Measurements from ENCODE around the gene KCNJ4. TPM values are rescaled to one million over a fixed set of nuclear protein-coding genes. Genes with fewer than 3 reads are reported as not detected.
"Not testable (repeated sequence)": the region's sequence is repeated elsewhere in the genome, so short reads cannot be mapped to it uniquely, and the experiment has no call there.

Gene KCNJ4
- total RNA-seq, 6 experiments from 2014 or later = not detected

DNA sequence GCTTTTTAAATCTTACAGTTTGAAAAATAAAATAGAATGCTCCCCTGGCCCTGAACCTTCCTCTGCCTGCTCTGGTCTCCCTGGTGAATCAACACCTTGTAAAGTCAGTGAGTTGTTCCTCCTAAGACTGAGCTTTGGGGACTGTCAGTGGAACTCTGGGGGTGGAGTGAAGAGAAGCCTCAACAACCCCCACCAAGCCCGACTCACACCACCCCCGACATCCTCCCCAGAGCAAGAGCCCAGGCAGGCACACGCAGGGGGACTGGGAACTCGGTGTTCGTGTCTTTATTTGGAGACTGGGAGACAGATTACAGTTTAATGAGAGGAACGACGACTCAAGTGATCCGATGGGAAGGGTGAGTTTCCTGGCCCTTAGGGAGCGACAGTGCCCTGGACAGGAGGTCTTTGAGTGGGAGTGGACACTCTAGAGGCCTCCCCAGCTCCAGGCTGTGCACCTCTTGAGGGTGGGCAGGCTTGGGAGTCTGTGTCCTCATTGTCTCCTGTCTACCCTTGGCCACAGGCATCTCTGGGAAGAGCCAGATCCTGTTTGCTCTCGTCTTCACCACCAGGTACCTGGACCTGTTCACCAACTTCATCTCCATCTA, 19.1 kb upstream of the KCNJ4 start:
- no peaks in the 10 kb centered on the region for H3K9me3 Mint-ChIP-seq
- H3K27ac Mint-ChIP-seq = peak overlapping the region; percentile 55; the same call in 1 of the 2 replicates
- DNase-seq = no peak
- no peak overlapping the region for H3K4me3 Mint-ChIP-seq
- TF ChIP-seq, protein P1, sequence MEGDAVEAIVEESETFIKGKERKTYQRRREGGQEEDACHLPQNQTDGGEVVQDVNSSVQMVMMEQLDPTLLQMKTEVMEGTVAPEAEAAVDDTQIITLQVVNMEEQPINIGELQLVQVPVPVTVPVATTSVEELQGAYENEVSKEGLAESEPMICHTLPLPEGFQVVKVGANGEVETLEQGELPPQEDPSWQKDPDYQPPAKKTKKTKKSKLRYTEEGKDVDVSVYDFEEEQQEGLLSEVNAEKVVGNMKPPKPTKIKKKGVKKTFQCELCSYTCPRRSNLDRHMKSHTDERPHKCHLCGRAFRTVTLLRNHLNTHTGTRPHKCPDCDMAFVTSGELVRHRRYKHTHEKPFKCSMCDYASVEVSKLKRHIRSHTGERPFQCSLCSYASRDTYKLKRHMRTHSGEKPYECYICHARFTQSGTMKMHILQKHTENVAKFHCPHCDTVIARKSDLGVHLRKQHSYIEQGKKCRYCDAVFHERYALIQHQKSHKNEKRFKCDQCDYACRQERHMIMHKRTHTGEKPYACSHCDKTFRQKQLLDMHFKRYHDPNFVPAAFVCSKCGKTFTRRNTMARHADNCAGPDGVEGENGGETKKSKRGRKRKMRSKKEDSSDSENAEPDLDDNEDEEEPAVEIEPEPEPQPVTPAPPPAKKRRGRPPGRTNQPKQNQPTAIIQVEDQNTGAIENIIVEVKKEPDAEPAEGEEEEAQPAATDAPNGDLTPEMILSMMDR (IDR thresholded peaks at IDR 0.05) = no peak
- H3K4me1 Mint-ChIP-seq (ENCODE audit: low read depth) = peaks cover 4% of the 10 kb centered on the region
- peaks cover 10% of the 10 kb centered on the region for H3K36me3 Mint-ChIP-seq (ENCODE audit: low read depth)
- peaks cover 2% of the 10 kb centered on the region for H3K27me3 Mint-ChIP-seq (ENCODE audit: insufficient read depth)

DNA sequence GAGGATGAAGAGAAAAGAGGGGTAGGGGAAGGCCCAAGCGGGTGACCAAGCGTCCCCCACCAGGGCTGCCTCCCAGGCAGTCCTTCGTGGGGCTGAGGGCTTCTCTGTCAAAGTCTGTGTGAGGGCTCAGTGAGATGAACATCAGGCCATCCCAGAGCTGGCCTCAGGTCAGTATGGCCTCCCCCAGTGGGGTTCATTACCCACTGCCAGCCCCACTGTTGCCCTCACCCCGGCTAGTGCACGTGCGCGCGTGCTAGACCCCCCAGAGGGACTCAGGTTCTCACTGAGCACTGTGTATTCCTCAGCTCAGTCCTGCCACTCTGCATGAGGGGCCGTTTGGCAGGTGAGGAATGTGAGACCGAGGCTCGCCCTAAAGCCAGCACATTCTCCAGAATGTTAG, 16.2 kb upstream of the KCNJ4 start:
- no peak overlapping the region for H3K27ac Mint-ChIP-seq
- no peak for DNase-seq

DNA sequence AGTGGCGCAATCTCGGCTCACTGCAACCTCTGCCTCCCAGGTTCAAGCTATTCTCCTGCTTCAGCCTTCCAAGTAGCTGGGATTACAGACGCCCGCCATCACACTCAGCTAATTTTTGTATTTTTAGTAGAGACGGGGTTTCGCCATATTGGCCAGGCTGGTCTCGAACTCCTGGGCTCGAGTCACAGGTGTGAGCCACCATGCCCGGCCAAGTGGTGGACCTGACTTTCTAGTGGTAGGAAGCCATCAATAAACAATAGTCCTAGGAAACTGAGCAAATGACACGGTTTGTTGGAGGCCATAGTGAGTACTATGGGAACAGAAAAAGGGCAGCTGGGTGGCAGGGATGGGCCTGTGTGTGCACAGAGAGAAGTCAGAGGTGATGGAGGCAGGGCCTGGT, 15.2 kb upstream of the KCNJ4 start:
- H3K4me3 Mint-ChIP-seq; DNase-seq; H3K4me1 Mint-ChIP-seq (ENCODE audit: low read depth); H3K27ac Mint-ChIP-seq; H3K9me3 Mint-ChIP-seq; H3K27me3 Mint-ChIP-seq (ENCODE audit: insufficient read depth); H3K36me3 Mint-ChIP-seq (ENCODE audit: low read depth): not testable (repeated sequence)

More for the DNA sequence above, 16.2 kb upstream of the KCNJ4 start:
- H3K27me3 Mint-ChIP-seq (ENCODE audit: insufficient read depth) = peaks cover 3% of the 10 kb centered on the region; the same call in 1 of the 2 replicates
- TF ChIP-seq, protein P1 (IDR thresholded peaks at IDR 0.05) = no peak
- H3K4me1 Mint-ChIP-seq (ENCODE audit: low read depth) = peaks cover 9% of the 10 kb centered on the region
- no peaks in the 10 kb centered on the region for H3K36me3 Mint-ChIP-seq (ENCODE audit: low read depth)
- no peaks in the 10 kb centered on the region for H3K9me3 Mint-ChIP-seq
- H3K4me3 Mint-ChIP-seq = no peak overlapping the region

DNA sequence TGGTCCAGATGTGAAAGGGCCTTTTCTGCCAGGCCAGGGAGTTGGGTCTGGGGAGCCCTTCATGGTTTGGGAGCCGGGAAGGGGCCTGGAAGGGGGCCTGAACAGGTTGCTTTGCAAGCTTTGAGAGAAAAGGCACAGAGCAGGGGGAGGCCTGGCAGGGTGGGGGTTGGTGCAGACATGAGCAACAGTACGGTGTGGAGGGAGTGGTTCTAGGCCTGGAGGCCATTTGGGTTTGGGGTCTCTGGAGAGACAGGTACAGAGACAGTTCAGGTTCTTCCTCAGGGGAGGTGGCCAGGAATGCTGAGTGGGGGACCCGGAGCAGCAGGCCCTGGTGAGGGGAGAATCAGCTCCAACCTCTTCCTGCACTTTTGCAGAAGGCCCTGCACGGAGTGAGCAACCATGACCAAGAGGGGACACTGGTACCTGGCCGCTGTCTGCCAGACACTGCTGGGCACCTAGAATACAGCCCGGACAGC, 14.3 kb upstream of the KCNJ4 start:
- Mint-ChIP-seq H3K27me3 (ENCODE audit: insufficient read depth) (peaks cover 3% of the 10 kb centered on the region; the same call in 1 of the 2 replicates), H3K9me3 (no peaks in the 10 kb centered on the region), H3K4me3 (peak overlapping the region; percentile 92), H3K27ac (peak overlapping the region; percentile 93; the same call in 1 of the 2 replicates), H3K4me1 (ENCODE audit: low read depth) (peaks cover 9% of the 10 kb centered on the region), H3K36me3 (ENCODE audit: low read depth) (no peaks in the 10 kb centered on the region)
- TF ChIP-seq, protein P1 (IDR thresholded peaks at IDR 0.05) = no peak
- DNase-seq = no peak

DNA sequence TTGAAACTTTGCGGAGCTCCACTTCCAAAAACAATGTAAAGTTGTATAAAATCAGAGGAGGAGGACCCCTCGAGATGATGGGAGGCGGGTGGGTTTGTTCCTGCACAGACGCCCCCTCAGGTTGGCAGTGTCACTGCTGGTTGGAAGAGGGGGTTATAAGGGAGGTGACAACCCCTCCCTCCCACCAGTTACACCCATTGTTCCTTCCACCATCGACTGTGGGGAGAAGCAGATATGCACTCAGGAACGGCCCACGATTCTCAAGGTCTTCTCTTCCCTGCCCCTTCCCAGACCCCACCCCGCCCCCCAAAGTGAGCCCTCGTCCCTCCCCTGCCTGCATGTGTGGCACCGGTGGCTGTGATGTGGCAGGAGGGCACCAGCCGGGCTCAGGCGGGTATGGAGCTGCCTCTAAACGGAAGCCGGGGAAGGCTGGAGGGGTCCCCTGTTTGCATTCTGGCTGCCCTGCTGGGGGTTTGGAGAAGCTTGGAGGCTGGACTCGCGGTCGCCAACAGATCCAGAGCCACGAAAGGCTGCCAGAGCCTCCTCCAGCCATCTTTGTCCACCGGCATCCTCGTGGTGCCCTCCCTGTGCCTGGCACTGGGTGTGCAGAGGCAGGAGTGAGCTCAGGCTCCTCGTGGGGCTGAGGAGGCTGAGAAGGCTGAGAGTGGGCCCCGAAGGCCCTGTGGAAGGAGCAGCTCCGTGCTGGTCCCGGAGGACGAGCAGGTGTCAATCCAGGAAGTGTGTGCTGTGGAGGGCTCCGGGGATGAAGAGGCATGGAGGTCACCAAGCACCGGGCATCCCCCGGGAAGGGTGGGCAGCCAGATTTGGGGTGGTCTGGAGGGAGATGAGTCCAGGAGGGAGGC, 13.7 kb upstream of the KCNJ4 start:
- TF ChIP-seq, protein P1 (IDR thresholded peaks at IDR 0.05) = peak; percentile 63
- H3K4me3 Mint-ChIP-seq = peak overlapping the region; percentile 92
- peaks cover 7% of the 10 kb centered on the region for H3K27me3 Mint-ChIP-seq (ENCODE audit: insufficient read depth)
- H3K9me3 Mint-ChIP-seq = no peaks in the 10 kb centered on the region
- no peak for DNase-seq
- H3K36me3 Mint-ChIP-seq (ENCODE audit: low read depth) = no peaks in the 10 kb centered on the region
- peaks cover 9% of the 10 kb centered on the region for H3K4me1 Mint-ChIP-seq (ENCODE audit: low read depth)
- H3K27ac Mint-ChIP-seq = peak overlapping the region; percentile 93

All from HFFc6 (cell line).